ENCODE data around the gene BCL7C.

GRCh38 chr16:30899794-30900193, 5.9 kb upstream of the BCL7C start:
- TF ChIP-seq, protein P1, sequence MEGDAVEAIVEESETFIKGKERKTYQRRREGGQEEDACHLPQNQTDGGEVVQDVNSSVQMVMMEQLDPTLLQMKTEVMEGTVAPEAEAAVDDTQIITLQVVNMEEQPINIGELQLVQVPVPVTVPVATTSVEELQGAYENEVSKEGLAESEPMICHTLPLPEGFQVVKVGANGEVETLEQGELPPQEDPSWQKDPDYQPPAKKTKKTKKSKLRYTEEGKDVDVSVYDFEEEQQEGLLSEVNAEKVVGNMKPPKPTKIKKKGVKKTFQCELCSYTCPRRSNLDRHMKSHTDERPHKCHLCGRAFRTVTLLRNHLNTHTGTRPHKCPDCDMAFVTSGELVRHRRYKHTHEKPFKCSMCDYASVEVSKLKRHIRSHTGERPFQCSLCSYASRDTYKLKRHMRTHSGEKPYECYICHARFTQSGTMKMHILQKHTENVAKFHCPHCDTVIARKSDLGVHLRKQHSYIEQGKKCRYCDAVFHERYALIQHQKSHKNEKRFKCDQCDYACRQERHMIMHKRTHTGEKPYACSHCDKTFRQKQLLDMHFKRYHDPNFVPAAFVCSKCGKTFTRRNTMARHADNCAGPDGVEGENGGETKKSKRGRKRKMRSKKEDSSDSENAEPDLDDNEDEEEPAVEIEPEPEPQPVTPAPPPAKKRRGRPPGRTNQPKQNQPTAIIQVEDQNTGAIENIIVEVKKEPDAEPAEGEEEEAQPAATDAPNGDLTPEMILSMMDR (IDR thresholded peaks at IDR 0.05), result no peak
- TF ChIP-seq POLR2A (IDR thresholded peaks at IDR 0.05), result no peak

Data from testis (tissue), 2 donors.